Left ventricle myocardium inferior (tissue), 1 donor: ENCODE measurements around the gene HSPH1. TPM values are rescaled to one million over a fixed set of nuclear protein-coding genes. Genes with fewer than 3 reads are reported as not detected.

ENCODE experiments used
- DNase-seq: peaks from one replicate; pipeline ENCODE4 v3.0.0-alpha.2; 2020
- H3K27ac ChIP-seq: fragments of 200-600 bp; replicated peaks from 2 replicates; pipeline ENCODE4 v1.8.0; 2021
- H3K27me3 ChIP-seq: fragments of 200-600 bp; 2 replicates; pipeline ENCODE4 v1.8.0; 2021; ENCODE audit warnings: low read depth
- H3K36me3 ChIP-seq: fragments of 200-600 bp; 2 replicates; pipeline ENCODE4 v1.8.0; 2021
- H3K4me1 ChIP-seq: fragments of 200-600 bp; 2 replicates; pipeline ENCODE4 v1.8.0; 2021
- H3K4me3 ChIP-seq: fragments of 200-600 bp; 2 replicates; pipeline ENCODE4 v1.8.0; 2021; ENCODE audit warnings: mild to moderate bottlenecking, moderate library complexity
- H3K9me3 ChIP-seq: fragments of 200-600 bp; replicated peaks from 2 replicates; pipeline ENCODE4 v1.8.0; 2021
- CTCF ChIP-seq: fragments of 200-600 bp; IDR thresholded peaks from 2 replicates; pipeline ENCODE4 v1.8.0; 2021; ENCODE audit warnings: antibody characterized with exemption, mild to moderate bottlenecking, borderline replicate concordance
- intact Hi-C: fragments of 100-400 bp; cut with micrococcal nuclease; formaldehyde crosslinking; loops from one replicate; pipeline ENCODE4 v1.11.0; 2022
- total RNA-seq: library from RNA; stranded (reverse); fragmentation: NEBNext Ultra II Directional; extraction: Animal tissue kit (Norgen Biotek cat#: 25700); gene quantifications from one replicate; pipeline ENCODE4 v1.2.1, GENCODE V29; 2021
- donor health status: DM: no; HTN: yes; CAD: no; lungs with severe emphysema.

The HSPH1 gene
- total RNA-seq, 1 donor from 2014 or later, result 78.8 TPM

- H3K36me3 ChIP-seq, result no peaks in the 10 kb centered on the region
- TF ChIP-seq CTCF, result no peak
- H3K4me3 ChIP-seq, result no peak overlapping the region
- H3K27ac ChIP-seq, result no peak overlapping the region
- H3K27me3 ChIP-seq, result no peaks in the 10 kb centered on the region
- intact Hi-C loops, result no loop called here
- no peaks in the 10 kb centered on the region for H3K9me3 ChIP-seq
- no peak for DNase-seq
- peaks cover under 1% of the 10 kb centered on the region for H3K4me1 ChIP-seq
Measured at GRCh38 chr13:31168166-31168565, 6.5 kb upstream of the HSPH1 start.

GRCh38 chr13:31167490-31167889 lies 5.8 kb upstream of the HSPH1 start:
- H3K4me1 ChIP-seq, result peaks cover 8% of the 10 kb centered on the region
- H3K4me3 ChIP-seq, result no peak overlapping the region
- H3K36me3 ChIP-seq, result no peaks in the 10 kb centered on the region
- intact Hi-C loops, result no loop called here
- H3K27me3 ChIP-seq, result no peaks in the 10 kb centered on the region
- TF ChIP-seq CTCF, result no peak
- DNase-seq, result no peak
- H3K9me3 ChIP-seq, result no peaks in the 10 kb centered on the region
- H3K27ac ChIP-seq, result no peak overlapping the region

- no peaks in the 10 kb centered on the region for H3K36me3 ChIP-seq
- TF ChIP-seq CTCF, result no peak
- no peaks in the 10 kb centered on the region for H3K27me3 ChIP-seq
- no peak for DNase-seq
- H3K27ac ChIP-seq, result no peak overlapping the region
- H3K4me3 ChIP-seq, result no peak overlapping the region
- intact Hi-C loops, result no loop called here
- H3K4me1 ChIP-seq, result peaks cover 14% of the 10 kb centered on the region
- no peaks in the 10 kb centered on the region for H3K9me3 ChIP-seq
Measured at GRCh38 chr13:31166591-31166990, 4.9 kb upstream of the HSPH1 start.

GRCh38 chr13:31162151-31163008 lies 676 bp upstream of the HSPH1 start:
- DNase-seq, result peak; percentile 95
- H3K4me3 ChIP-seq, result peak overlapping the region; percentile 86
- H3K36me3 ChIP-seq, result peaks cover 14% of the 10 kb centered on the region
- H3K9me3 ChIP-seq, result no peaks in the 10 kb centered on the region
- intact Hi-C loops, result no loop called here
- TF ChIP-seq CTCF, result no peak
- peak overlapping the region; percentile 89 for H3K27ac ChIP-seq
- H3K4me1 ChIP-seq, result peaks cover 44% of the 10 kb centered on the region
- no peaks in the 10 kb centered on the region for H3K27me3 ChIP-seq

- peaks cover 44% of the 10 kb centered on the region for H3K4me1 ChIP-seq
- TF ChIP-seq CTCF, result no peak
- H3K36me3 ChIP-seq, result peaks cover 28% of the 10 kb centered on the region
- peak overlapping the region; percentile 89 for H3K27ac ChIP-seq
- no peaks in the 10 kb centered on the region for H3K9me3 ChIP-seq
- intact Hi-C loops, result no loop called here
- H3K4me3 ChIP-seq, result peak overlapping the region; percentile 86
- DNase-seq, result peak; percentile 48
- no peaks in the 10 kb centered on the region for H3K27me3 ChIP-seq
Measured at GRCh38 chr13:31160857-31161556, 697 bp downstream of the HSPH1 start.
